ENCODE data around the gene NUP188. TPM values are rescaled to one million over a fixed set of nuclear protein-coding genes. Genes with fewer than 3 reads are reported as not detected.

NUP188 gene
- total RNA-seq, 2 experiments from 2014 or later: 65.8 to 73.6 TPM

- POLR2A ChIA-PET: interaction anchor here (1.0 kb wide), 1 partner anchor 188 kb away, joined by 3 read pairs; the partner anchor contains the start of gene ENDOG
- peak; percentile 45 for DNase-seq
- CTCF ChIA-PET: interaction anchor here (1.3 kb wide), 1 partner anchor 22 kb away, joined by 3 read pairs; the partner anchor contains the start of gene SH3GLB2
- Mint-ChIP-seq H3K27me3 (no peaks in the 10 kb centered on the region), H3K36me3 (ENCODE audit: low read depth) (peaks cover 40% of the 10 kb centered on the region), H3K9me3 (no peaks in the 10 kb centered on the region), H3K4me3 (no peak overlapping the region), H3K27ac (peak overlapping the region; percentile 6), H3K4me1 (no peaks in the 10 kb centered on the region)
Measured at GRCh38 chr9:129006328-129007034, 59.0 kb downstream of the NUP188 start.

GRCh38 chr9:129007035-129007765, 59.7 kb downstream of the NUP188 start:
- CTCF ChIA-PET: interaction anchor here (1.3 kb wide), 1 partner anchor 21 kb away, joined by 3 read pairs; the partner anchor contains the start of gene SH3GLB2
- Mint-ChIP-seq H3K36me3 (ENCODE audit: low read depth) (peaks cover 34% of the 10 kb centered on the region), H3K27me3 (no peaks in the 10 kb centered on the region), H3K9me3 (no peaks in the 10 kb centered on the region), H3K4me3 (no peak overlapping the region), H3K27ac (no peak overlapping the region), H3K4me1 (no peaks in the 10 kb centered on the region)
- no peak for DNase-seq
- POLR2A ChIA-PET: no interaction called here

- H3K9me3 Mint-ChIP-seq: no peaks in the 10 kb centered on the region
- H3K4me3 Mint-ChIP-seq: no peak overlapping the region
- H3K36me3 Mint-ChIP-seq (ENCODE audit: low read depth): peaks cover 30% of the 10 kb centered on the region
- POLR2A ChIA-PET: interaction anchor here (1.7 kb wide), 1 partner anchor 11 kb away, joined by 4 read pairs; no protein-coding TSS in a partner anchor
- DNase-seq: no peak
- no peaks in the 10 kb centered on the region for H3K4me1 Mint-ChIP-seq
- no peak overlapping the region for H3K27ac Mint-ChIP-seq
- CTCF ChIA-PET: interaction anchor here (1.3 kb wide), 1 partner anchor 20 kb away, joined by 3 read pairs; the partner anchor contains the start of gene SH3GLB2
- H3K27me3 Mint-ChIP-seq: no peaks in the 10 kb centered on the region
Measured at GRCh38 chr9:129007766-129008468, 60.4 kb downstream of the NUP188 start.

- Mint-ChIP-seq H3K27ac (no peak overlapping the region), H3K36me3 (ENCODE audit: low read depth) (peaks cover 28% of the 10 kb centered on the region), H3K4me1 (no peaks in the 10 kb centered on the region), H3K9me3 (no peaks in the 10 kb centered on the region), H3K27me3 (no peaks in the 10 kb centered on the region), H3K4me3 (no peak overlapping the region)
- CTCF ChIA-PET: interaction anchor here (0.7 kb wide), 1 partner anchor 19 kb away, joined by 3 read pairs; the partner anchor contains the start of gene SH3GLB2
- DNase-seq: no peak
- POLR2A ChIA-PET: interaction anchor here (1.7 kb wide), 1 partner anchor 12 kb away, joined by 4 read pairs; no protein-coding TSS in a partner anchor
Measured at GRCh38 chr9:129008469-129008965, 61.0 kb downstream of the NUP188 start.

GRCh38 chr9:129008986-129009583, 61.6 kb downstream of the NUP188 start:
- DNase-seq: no peak
- Mint-ChIP-seq H3K9me3 (no peaks in the 10 kb centered on the region), H3K27ac (no peak overlapping the region), H3K27me3 (no peaks in the 10 kb centered on the region), H3K4me3 (no peak overlapping the region), H3K36me3 (ENCODE audit: low read depth) (peaks cover 28% of the 10 kb centered on the region), H3K4me1 (no peaks in the 10 kb centered on the region)
- POLR2A ChIA-PET: interaction anchor here (1.7 kb wide), 1 partner anchor 13 kb away, joined by 4 read pairs; no protein-coding TSS in a partner anchor
- CTCF ChIA-PET: interaction anchor here (0.7 kb wide), 1 partner anchor 19 kb away, joined by 3 read pairs; the partner anchor contains the start of gene SH3GLB2

GRCh38 chr9:129009584-129010141, 62.2 kb downstream of the NUP188 start:
- no peaks in the 10 kb centered on the region for H3K9me3 Mint-ChIP-seq
- no peaks in the 10 kb centered on the region for H3K4me1 Mint-ChIP-seq
- no peak for DNase-seq
- ChIA-PET POLR2A (interaction anchor here (1.7 kb wide), 1 partner anchor 13 kb away, joined by 4 read pairs; no protein-coding TSS in a partner anchor), CTCF (no interaction called here)
- peaks cover 31% of the 10 kb centered on the region for H3K36me3 Mint-ChIP-seq (ENCODE audit: low read depth)
- H3K4me3 Mint-ChIP-seq: no peak overlapping the region
- no peak overlapping the region for H3K27ac Mint-ChIP-seq
- no peaks in the 10 kb centered on the region for H3K27me3 Mint-ChIP-seq

GRCh38 chr9:129010267-129010975, 62.9 kb downstream of the NUP188 start:
- peaks cover 32% of the 10 kb centered on the region for H3K36me3 Mint-ChIP-seq (ENCODE audit: low read depth)
- ChIA-PET CTCF (no interaction called here), POLR2A (interaction anchor here (0.7 kb wide), 1 partner anchor 9 kb away, joined by 3 read pairs; no protein-coding TSS in a partner anchor)
- H3K27ac Mint-ChIP-seq: no peak overlapping the region
- DNase-seq: no peak
- no peaks in the 10 kb centered on the region for H3K9me3 Mint-ChIP-seq
- no peaks in the 10 kb centered on the region for H3K27me3 Mint-ChIP-seq
- no peaks in the 10 kb centered on the region for H3K4me1 Mint-ChIP-seq
- no peak overlapping the region for H3K4me3 Mint-ChIP-seq

GRCh38 chr9:129011170-129011569, 63.7 kb downstream of the NUP188 start:
- H3K4me1 Mint-ChIP-seq: no peaks in the 10 kb centered on the region
- POLR2A ChIA-PET: interaction anchor here (0.7 kb wide), 1 partner anchor 8 kb away, joined by 3 read pairs; no protein-coding TSS in a partner anchor
- H3K27me3 Mint-ChIP-seq: no peaks in the 10 kb centered on the region
- H3K36me3 Mint-ChIP-seq (ENCODE audit: low read depth): peaks cover 28% of the 10 kb centered on the region
- DNase-seq: no peak
- H3K27ac Mint-ChIP-seq: no peak overlapping the region
- H3K9me3 Mint-ChIP-seq: no peaks in the 10 kb centered on the region
- CTCF ChIA-PET: no interaction called here
- no peak overlapping the region for H3K4me3 Mint-ChIP-seq

GRCh38 chr9:129011761-129012181, 64.3 kb downstream of the NUP188 start:
- Mint-ChIP-seq H3K4me3 (no peak overlapping the region), H3K4me1 (no peaks in the 10 kb centered on the region), H3K27ac (no peak overlapping the region), H3K9me3 (no peaks in the 10 kb centered on the region), H3K36me3 (ENCODE audit: low read depth) (peaks cover 23% of the 10 kb centered on the region), H3K27me3 (no peaks in the 10 kb centered on the region)
- ChIA-PET CTCF (no interaction called here), POLR2A (no interaction called here)
- DNase-seq: no peak

GRCh38 chr9:129012343-129012742, 64.8 kb downstream of the NUP188 start:
- H3K4me3 Mint-ChIP-seq: no peak overlapping the region
- no peaks in the 10 kb centered on the region for H3K27me3 Mint-ChIP-seq
- POLR2A ChIA-PET: no interaction called here
- H3K9me3 Mint-ChIP-seq: no peaks in the 10 kb centered on the region
- no peak for DNase-seq
- CTCF ChIA-PET: no interaction called here
- no peaks in the 10 kb centered on the region for H3K4me1 Mint-ChIP-seq
- H3K36me3 Mint-ChIP-seq (ENCODE audit: low read depth): peaks cover 22% of the 10 kb centered on the region
- no peak overlapping the region for H3K27ac Mint-ChIP-seq

- H3K9me3 Mint-ChIP-seq: no peaks in the 10 kb centered on the region
- POLR2A ChIA-PET: no interaction called here
- CTCF ChIA-PET: no interaction called here
- H3K4me3 Mint-ChIP-seq: no peak overlapping the region
- no peak for DNase-seq
- no peaks in the 10 kb centered on the region for H3K4me1 Mint-ChIP-seq
- H3K27me3 Mint-ChIP-seq: no peaks in the 10 kb centered on the region
- peaks cover 19% of the 10 kb centered on the region for H3K36me3 Mint-ChIP-seq (ENCODE audit: low read depth)
- H3K27ac Mint-ChIP-seq: no peak overlapping the region
Measured at GRCh38 chr9:129012893-129013448, 65.5 kb downstream of the NUP188 start.
